ENCODE results near the gene KCNB1.

KCNB1 gene

GRCh38 chr20:49339123-49339522, 143.3 kb downstream of the KCNB1 start:
- Histone ChIP-seq H3K27ac (no peak overlapping the region), H3K4me3 (no peak overlapping the region), H3K27me3 (no peaks in the 10 kb centered on the region), H3K4me1 (peaks cover 0 to 15% (median 3%) of the 10 kb centered on the region in 4 donors), H3K36me3 (no peaks in the 10 kb centered on the region), H3K9me3 (no peaks in the 10 kb centered on the region)
- TF ChIP-seq CTCF (IDR thresholded peaks at IDR 0.05), result no peak
- intact Hi-C loops (cut with DNase I; ENCODE audit: low total_unique reads), result no loop called here
- DNase-seq, result no peak

GRCh38 chr20:49338061-49338460, 144.4 kb downstream of the KCNB1 start:
- H3K27me3 ChIP-seq, result peaks cover 0 to 7% of the 10 kb centered on the region in 2 donors
- intact Hi-C loops (cut with DNase I; ENCODE audit: low total_unique reads), result no loop called here
- no peak overlapping the region for H3K4me3 ChIP-seq
- no peak overlapping the region for H3K27ac ChIP-seq
- H3K36me3 ChIP-seq, result no peaks in the 10 kb centered on the region
- no peak for DNase-seq
- H3K4me1 ChIP-seq, result peaks cover 0 to 16% (median 3%) of the 10 kb centered on the region in 4 donors
- no peak for TF ChIP-seq CTCF (IDR thresholded peaks at IDR 0.05)
- no peaks in the 10 kb centered on the region for H3K9me3 ChIP-seq

- Histone ChIP-seq H3K4me1 (peaks cover 0 to 16% (median 3%) of the 10 kb centered on the region in 4 donors), H3K27me3 (peaks cover 0 to 13% of the 10 kb centered on the region in 2 donors), H3K27ac (no peak overlapping the region), H3K9me3 (no peaks in the 10 kb centered on the region), H3K4me3 (no peak overlapping the region), H3K36me3 (no peaks in the 10 kb centered on the region)
- no peak for TF ChIP-seq CTCF (IDR thresholded peaks at IDR 0.05)
- intact Hi-C loops (cut with DNase I; ENCODE audit: low total_unique reads), result no loop called here
- DNase-seq, result no peak
Measured at GRCh38 chr20:49337357-49337756, 145.1 kb downstream of the KCNB1 start.

- no peak overlapping the region for H3K27ac ChIP-seq
- no peaks in the 10 kb centered on the region for H3K36me3 ChIP-seq
- no peak for DNase-seq
- H3K4me3 ChIP-seq, result no peak overlapping the region
- peaks cover 0 to 16% (median 3%) of the 10 kb centered on the region in 4 donors for H3K4me1 ChIP-seq
- H3K27me3 ChIP-seq, result peaks cover 0 to 15% of the 10 kb centered on the region in 2 donors
- intact Hi-C loops (cut with DNase I; ENCODE audit: low total_unique reads), result no loop called here
- no peaks in the 10 kb centered on the region for H3K9me3 ChIP-seq
- TF ChIP-seq CTCF (IDR thresholded peaks at IDR 0.05), result no peak
Measured at GRCh38 chr20:49336786-49337185, 145.7 kb downstream of the KCNB1 start.

- DNase-seq, result no peak
- peaks cover 0 to 13% (median 1%) of the 10 kb centered on the region in 4 donors for H3K4me1 ChIP-seq
- peaks cover 0 to 15% of the 10 kb centered on the region in 2 donors for H3K27me3 ChIP-seq
- intact Hi-C loops (cut with DNase I; ENCODE audit: low total_unique reads), result loop anchor here (2.0 kb wide), 1 partner anchor 199 kb away; no protein-coding TSS in a partner anchor
- H3K36me3 ChIP-seq, result no peaks in the 10 kb centered on the region
- H3K9me3 ChIP-seq, result no peaks in the 10 kb centered on the region
- H3K27ac ChIP-seq, result no peak overlapping the region
- H3K4me3 ChIP-seq, result no peak overlapping the region
- no peak for TF ChIP-seq CTCF (IDR thresholded peaks at IDR 0.05)
Measured at GRCh38 chr20:49335476-49335875, 147.0 kb downstream of the KCNB1 start.

Measured in tibial artery (tissue), 4 donors.